Spleen (tissue), 11 donors: ENCODE data around the gene IFNL1. TPM values are rescaled to one million over a fixed set of nuclear protein-coding genes. Genes with fewer than 3 reads are reported as not detected.

Experiments
- DNase-seq: peaks from one replicate; pipeline ENCODE4 v3.0.0-alpha.2; 2020
- H3K27ac ChIP-seq, 8 donors: fragments of 200-600 bp; sonication (generic) in 7 of 8; 1 replicate in 4 of 8; 2 replicates in 4 of 8; pipeline versions ENCODE4 v1.5.0 to v1.8.0; 2016 to 2021; ENCODE audit warnings: inconsistent platforms in 4 of 8, mild to moderate bottlenecking in 4 of 8, moderate library complexity in 1 of 8
- H3K27me3 ChIP-seq, 7 donors: fragments of 200-600 bp; sonication (generic) in 6 of 7; replicated peaks in 1 of 7; 1 replicate in 4 of 7; 2 replicates in 3 of 7; pipeline versions ENCODE4 v1.5.0 to v1.8.0; 2016 to 2021; ENCODE audit warnings: inconsistent platforms in 3 of 7, mild to moderate bottlenecking in 1 of 7
- H3K36me3 ChIP-seq, 6 donors: fragments of 200-600 bp; sonication (generic) in 5 of 6; 1 replicate in 4 of 6; 2 replicates in 2 of 6; pipeline versions ENCODE4 v1.5.0 to v1.8.0; 2016 to 2021; ENCODE audit warnings: inconsistent platforms in 2 of 6
- H3K4me1 ChIP-seq, 6 donors: fragments of 200-600 bp; sonication (generic) in 5 of 6; 1 replicate in 3 of 6; 2 replicates in 3 of 6; pipeline versions ENCODE4 v1.5.0 to v1.8.0; 2016 to 2021; ENCODE audit warnings: inconsistent platforms in 3 of 6
- H3K4me3 ChIP-seq, 8 donors: fragments of 200-600 bp; sonication (generic) in 7 of 8; 1 replicate in 4 of 8; 2 replicates in 4 of 8; pipeline versions ENCODE4 v1.5.0 to v1.8.0; 2016 to 2021; ENCODE audit warnings: inconsistent platforms in 4 of 8, mild to moderate bottlenecking in 4 of 8, moderate library complexity in 2 of 8
- H3K9me3 ChIP-seq, 8 donors: fragments of 200-600 bp; sonication (generic) in 7 of 8; 1 replicate in 4 of 8; 2 replicates in 4 of 8; pipeline versions ENCODE4 v1.5.0 to v1.8.0; 2016 to 2021; ENCODE audit warnings: inconsistent platforms in 4 of 8
- CTCF ChIP-seq, 11 experiments: fragments of 200-600 bp in 7 of 11; fragments of 450-650 bp in 4 of 11; sonication (generic) in 4 of 11; IDR thresholded peaks in 8 of 11; conservative IDR thresholded peaks in 3 of 11; 1 replicate in 7 of 11; 2 replicates in 4 of 11; pipeline versions ENCODE4 v1.4.0 to v1.8.0; 2016 to 2021; ENCODE audit warnings: antibody characterized with exemption in 11 of 11, inconsistent platforms in 4 of 11, mild to moderate bottlenecking in 1 of 11
- POLR2A ChIP-seq, 3 donors: fragments of 450-650 bp; IDR thresholded peaks; one replicate each; pipeline ENCODE4 v1.5.1; 2017; ENCODE audit warnings: antibody characterized with exemption in 3 of 3, mild to moderate bottlenecking in 1 of 3
- POLR2AphosphoS5 ChIP-seq, 3 donors: sonication (generic); formaldehyde crosslinking; IDR thresholded peaks; one replicate each; pipeline ENCODE4 v1.5.1; 2017; ENCODE audit warnings: antibody characterized with exemption in 3 of 3
- WGBS, 5 donors: extraction: QIAGEN DNeasy Blood & Tissue Kit in 3 of 5; methylation state at CpG; one replicate each; pipeline versions ENCODE4 v1.1.5 to v1.1.7; 2013 to 2018; 5-methylcytosine and 5-hydroxymethylcytosine counted together
- intact Hi-C: fragments of 100-400 bp; cut with DNase I; formaldehyde crosslinking; loops from one replicate; pipeline ENCODE4 v1.15.0; 2023; ENCODE audit warnings: low total_unique reads
- polyA plus RNA-seq, 3 donors: library from polyadenylated mRNA; stranded (reverse); fragments of 200-250 nt; gene quantifications; one replicate each; pipeline ENCODE4 v1.2.1, GENCODE V29; 2013
- total RNA-seq, 7 donors: library from RNA; depleted of rRNA in 3 of 7; stranded (reverse); fragments of >200 nt in 3 of 7; fragmentation: NEBNext Ultra II Directional in 4 of 7; extraction: Animal tissue kit (Norgen Biotek cat#: 25700) in 4 of 7; gene quantifications; one replicate each; pipeline versions ENCODE4 v1.1.0 to v1.2.1, GENCODE V29; 2016 to 2021
- donor health status: healthy with polysubstance abuse.
- donor health status: DM: no; HTN: no; CAD: no; lungs with moderate emphysema.
- donor health status: DM: no; HTN: no; CAD: no.
- donor health status: Bipolar disorder and iron deficiency.
- donor health status: healthy.
- donor health status: DM: no; HTN: no; CAD: no.
- donor health status: DM: yes; HTN: yes; CAD: no.

The IFNL1 gene
- total and polyA plus RNA-seq, 10 donors: not detected

DNA sequence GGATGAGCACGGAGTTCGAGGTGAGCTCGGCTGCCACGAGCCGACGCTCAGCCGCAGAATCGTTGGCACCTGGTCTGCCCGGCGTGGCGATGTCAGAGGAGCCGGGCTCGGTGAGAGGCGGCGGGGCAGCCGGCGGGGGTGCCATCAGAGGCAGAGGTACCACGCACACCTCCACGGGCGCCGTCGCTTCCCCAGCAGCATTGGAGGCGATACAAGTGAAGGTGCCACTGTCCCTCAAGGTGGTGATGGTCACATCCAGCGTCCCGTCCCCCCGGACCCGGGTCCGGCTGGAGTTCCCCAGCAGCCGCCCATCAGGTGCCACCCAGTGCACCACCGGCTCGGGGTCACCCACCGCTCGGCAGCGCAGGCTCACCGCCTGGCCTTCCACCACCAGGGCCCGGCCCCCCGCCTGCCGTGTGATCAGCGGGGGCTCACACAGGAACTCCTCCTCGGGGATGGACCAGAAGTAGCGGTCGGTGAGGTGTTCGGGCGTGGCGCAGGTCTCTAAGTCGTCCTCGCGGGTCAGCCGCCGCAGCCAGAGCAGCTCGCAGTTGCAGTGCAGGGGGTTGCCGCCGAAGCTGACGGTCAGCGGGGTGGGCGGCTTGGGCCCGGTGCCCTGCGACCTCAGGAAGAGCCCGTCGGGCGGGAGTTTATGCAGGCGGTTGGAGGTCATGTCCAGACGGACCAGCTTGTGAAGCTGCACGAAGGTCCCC lies 18.0 kb downstream of the IFNL1 start:
- peaks cover 0 to 4% (median 0%) of the 10 kb centered on the region in 6 donors for H3K4me1 ChIP-seq
- DNase-seq: no peak
- H3K4me3 ChIP-seq: no peak overlapping the region
- TF ChIP-seq CTCF (IDR thresholded peaks at IDR 0.05 in 8 of 11, conservative IDR thresholded peaks at IDR 0.05 in 3 of 11) (no peak), POLR2A (IDR thresholded peaks at IDR 0.05) (no peak)
- WGBS, 5 donors: 94 to 97% (median 95%) methylated on average over 40 to 64 of the region's 64 CpGs
- no peak overlapping the region for H3K27ac ChIP-seq
- no peaks in the 10 kb centered on the region for H3K9me3 ChIP-seq
- H3K27me3 ChIP-seq: no peaks in the 10 kb centered on the region
- H3K36me3 ChIP-seq: peaks cover 0 to 56% (median 18%) of the 10 kb centered on the region in 6 donors
- intact Hi-C loops: no loop called here

DNA sequence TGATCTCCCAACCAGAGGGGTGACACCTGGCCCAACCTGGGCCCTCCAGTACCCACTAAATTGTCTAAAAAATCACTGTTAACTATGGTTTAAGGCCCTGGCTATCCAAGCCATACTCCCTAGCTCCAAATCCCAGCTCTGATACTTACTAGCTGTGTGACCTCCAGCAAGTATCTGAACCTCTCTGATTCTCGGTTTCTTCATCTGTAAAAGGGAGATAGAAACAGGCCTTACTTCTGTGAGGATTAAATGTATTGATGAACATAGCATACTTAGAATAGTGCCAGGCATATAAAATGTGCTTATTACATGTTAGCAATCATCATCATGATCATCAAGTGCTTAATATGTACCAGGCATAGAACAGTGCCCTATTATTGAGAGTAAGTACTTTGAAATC lies 19.7 kb downstream of the IFNL1 start:
- H3K27ac ChIP-seq: no peak overlapping the region
- DNase-seq: no peak

GRCh38 chr19:39316627-39317321 lies 20.6 kb downstream of the IFNL1 start:
- TF ChIP-seq POLR2AphosphoS5 (IDR thresholded peaks at IDR 0.05): no peak
- no peak for TF ChIP-seq CTCF (IDR thresholded peaks at IDR 0.05 in 8 of 11, conservative IDR thresholded peaks at IDR 0.05 in 3 of 11)
- no peak for TF ChIP-seq POLR2A (IDR thresholded peaks at IDR 0.05)
- 89 to 94% (median 93%) methylated on average over 12 of the region's 12 CpGs for WGBS, 5 donors
- peaks cover 0 to 49% (median 18%) of the 10 kb centered on the region in 6 donors for H3K36me3 ChIP-seq
- H3K27me3 ChIP-seq: peaks cover 0 to 3% (median 0%) of the 10 kb centered on the region in 7 donors
- DNase-seq: no peak
- intact Hi-C loops: no loop called here
- H3K4me1 ChIP-seq: peaks cover 0 to 24% (median 6%) of the 10 kb centered on the region in 6 donors
- H3K27ac ChIP-seq: no peak overlapping the region
- no peak overlapping the region for H3K4me3 ChIP-seq
- no peaks in the 10 kb centered on the region for H3K9me3 ChIP-seq

More for the DNA sequence above, 19.7 kb downstream of the IFNL1 start:
- H3K9me3 ChIP-seq: no peaks in the 10 kb centered on the region
- 94 to 98% (median 96%) methylated on average over 1 of the region's 1 CpG for WGBS, 5 donors
- peaks cover 0 to 3% (median 0%) of the 10 kb centered on the region in 7 donors for H3K27me3 ChIP-seq
- intact Hi-C loops: no loop called here
- H3K4me1 ChIP-seq: peaks cover 0 to 16% (median 6%) of the 10 kb centered on the region in 6 donors
- TF ChIP-seq POLR2A (IDR thresholded peaks at IDR 0.05) (no peak), POLR2AphosphoS5 (IDR thresholded peaks at IDR 0.05) (no peak), CTCF (IDR thresholded peaks at IDR 0.05 in 8 of 11, conservative IDR thresholded peaks at IDR 0.05 in 3 of 11) (no peak)
- no peak overlapping the region for H3K4me3 ChIP-seq
- H3K36me3 ChIP-seq: peaks cover 0 to 56% (median 18%) of the 10 kb centered on the region in 6 donors

- no peaks in the 10 kb centered on the region for H3K9me3 ChIP-seq
- H3K4me1 ChIP-seq: peaks cover 0 to 24% (median 6%) of the 10 kb centered on the region in 6 donors
- H3K27ac ChIP-seq: no peak overlapping the region
- TF ChIP-seq POLR2A (IDR thresholded peaks at IDR 0.05) (no peak), CTCF (IDR thresholded peaks at IDR 0.05 in 8 of 11, conservative IDR thresholded peaks at IDR 0.05 in 3 of 11) (no peak), POLR2AphosphoS5 (IDR thresholded peaks at IDR 0.05) (no peak)
- intact Hi-C loops: no loop called here
- WGBS, 5 donors: 92 to 96% (median 95%) methylated on average over 4 of the region's 4 CpGs
- DNase-seq: no peak
- no peak overlapping the region for H3K4me3 ChIP-seq
- H3K36me3 ChIP-seq: peaks cover 0 to 42% (median 18%) of the 10 kb centered on the region in 6 donors
- peaks cover 0 to 3% (median 0%) of the 10 kb centered on the region in 7 donors for H3K27me3 ChIP-seq
Observed at GRCh38 chr19:39317476-39317875, 21.3 kb downstream of the IFNL1 start.
